Common myeloid progenitor, CD34-positive (primary cell): ENCODE results near the gene FAM193A.

Source experiments
- CTCF ChIA-PET: fragments of 350-600 bp; sonication (Branson Sonifier 250); formaldehyde crosslinking; loops from one replicate; lab custom pipeline; 2021; ENCODE audit warnings: antibody characterized with exemption; lab: Charles Lee
- POLR2A ChIA-PET: fragments of 350-600 bp; sonication (Branson Sonifier 250); formaldehyde crosslinking; loops from one replicate; lab custom pipeline; 2021; ENCODE audit warnings: antibody characterized with exemption; lab: Charles Lee
- DNase-seq, 3 donors: peaks; one replicate each; pipeline versions ENCODE4 v3.0.0 to v3.0.0-alpha.2; 2013
- H3K27ac ChIP-seq, 2 experiments: 1 replicate in 1 of 2; 2 replicates in 1 of 2; pipeline ENCODE4 v1.7.0; 2013; ENCODE audit warnings: inconsistent platforms in 2 of 2, low read length in 2 of 2, mild to moderate bottlenecking in 2 of 2, low read depth in 1 of 2, moderate library complexity in 1 of 2; ENCODE audit not compliant: severe bottlenecking in 2 of 2, insufficient read depth in 1 of 2, poor library complexity in 1 of 2
- H3K27me3 ChIP-seq, 5 experiments: replicated peaks in 2 of 5; 1 replicate in 3 of 5; 2 replicates in 2 of 5; pipeline versions ENCODE4 v1.6.1 to v1.7.0; 2013; ENCODE audit warnings: low read length in 4 of 5, mild to moderate bottlenecking in 2 of 5, moderate library complexity in 2 of 5, inconsistent platforms in 1 of 5; ENCODE audit not compliant: insufficient read depth in 5 of 5, control insufficient read depth in 4 of 5
- H3K36me3 ChIP-seq, 4 experiments: 1 replicate in 2 of 4; 2 replicates in 2 of 4; pipeline versions ENCODE4 v1.6.1 to v1.7.0; 2013; ENCODE audit warnings: low read length in 3 of 4, control low read depth in 1 of 4, mild to moderate bottlenecking in 1 of 4; ENCODE audit not compliant: control insufficient read depth in 4 of 4, insufficient read depth in 4 of 4
- H3K4me1 ChIP-seq, 4 experiments: 1 replicate in 3 of 4; 2 replicates in 1 of 4; pipeline versions ENCODE4 v1.6.1 to v1.7.1; 2013; ENCODE audit warnings: low read length in 3 of 4, mild to moderate bottlenecking in 3 of 4, control low read depth in 1 of 4, inconsistent platforms in 1 of 4, moderate library complexity in 1 of 4; ENCODE audit not compliant: control insufficient read depth in 4 of 4, insufficient read depth in 4 of 4; ENCODE audit errors: control extremely low read depth in 1 of 4
- H3K4me3 ChIP-seq, 7 experiments: 1 replicate in 4 of 7; 2 replicates in 3 of 7; pipeline versions ENCODE4 v1.5.1 to v1.7.0; 2013; ENCODE audit warnings: mild to moderate bottlenecking in 7 of 7, low read length in 6 of 7, moderate library complexity in 6 of 7, inconsistent platforms in 2 of 7, low read depth in 2 of 7, control low read depth in 1 of 7; ENCODE audit not compliant: insufficient read depth in 4 of 7, control insufficient read depth in 1 of 7; ENCODE audit errors: extremely low read depth in 1 of 7
- H3K9me3 ChIP-seq, 5 experiments: 1 replicate in 4 of 5; 2 replicates in 1 of 5; pipeline versions ENCODE4 v1.6.1 to v1.7.1; 2013; ENCODE audit warnings: low read length in 4 of 5, mild to moderate bottlenecking in 2 of 5, inconsistent platforms in 1 of 5, low read depth in 1 of 5, moderate library complexity in 1 of 5; ENCODE audit not compliant: control insufficient read depth in 4 of 5, insufficient read depth in 2 of 5; ENCODE audit errors: control extremely low read depth in 1 of 5
- WGBS: methylation state at CpG from one replicate; pipeline ENCODE4 v1.1.5; 2013; ENCODE audit not compliant: insufficient coverage; 5-methylcytosine and 5-hydroxymethylcytosine counted together

FAM193A gene

GRCh38 chr4:2696423-2696822, 160.0 kb downstream of the FAM193A start:
- no peak overlapping the region for H3K4me3 ChIP-seq
- no peaks in the 10 kb centered on the region for H3K9me3 ChIP-seq
- peak in 1 of 3 donors; percentile 20 for DNase-seq
- peaks cover 13 to 92% (median 72%) of the 10 kb centered on the region in 4 experiments for H3K36me3 ChIP-seq
- CTCF ChIA-PET, result no interaction called here
- POLR2A ChIA-PET, result no interaction called here
- H3K27ac ChIP-seq, result no peak overlapping the region
- WGBS, result 87% methylated on average over 14 of the region's 14 CpGs
- no peaks in the 10 kb centered on the region for H3K4me1 ChIP-seq
- no peaks in the 10 kb centered on the region for H3K27me3 ChIP-seq

- Histone ChIP-seq H3K9me3 (no peaks in the 10 kb centered on the region), H3K4me3 (no peak overlapping the region), H3K4me1 (no peaks in the 10 kb centered on the region), H3K36me3 (peaks cover 10 to 91% (median 76%) of the 10 kb centered on the region in 4 experiments), H3K27ac (no peak overlapping the region), H3K27me3 (no peaks in the 10 kb centered on the region)
- 100% methylated on average over 8 of the region's 8 CpGs for WGBS
- ChIA-PET CTCF (no interaction called here), POLR2A (no interaction called here)
- DNase-seq, result no peak
These were observed 161.6 kb downstream of the FAM193A start for GRCh38 chr4:2697995-2698414.

- WGBS, result 90% methylated on average over 1 of the region's 1 CpG
- CTCF ChIA-PET, result interaction anchor here (0.7 kb wide), 1 partner anchor 11 kb away, joined by 3 read pairs; no protein-coding TSS in a partner anchor
- POLR2A ChIA-PET, result no interaction called here
- H3K27ac ChIP-seq, result no peak overlapping the region
- no peak for DNase-seq
- no peaks in the 10 kb centered on the region for H3K27me3 ChIP-seq
- no peak overlapping the region for H3K4me3 ChIP-seq
- H3K4me1 ChIP-seq, result no peaks in the 10 kb centered on the region
- peaks cover 11 to 92% (median 77%) of the 10 kb centered on the region in 4 experiments for H3K36me3 ChIP-seq
- H3K9me3 ChIP-seq, result no peaks in the 10 kb centered on the region
These were observed 162.1 kb downstream of the FAM193A start for GRCh38 chr4:2698504-2698903.

- ChIA-PET POLR2A (no interaction called here), CTCF (interaction anchor here (0.7 to 0.9 kb wide), 2 partner anchors 8 to 10 kb away, joined by 3 read pairs; no protein-coding TSS in a partner anchor)
- H3K4me3 ChIP-seq, result no peak overlapping the region
- H3K27ac ChIP-seq, result no peak overlapping the region
- no peaks in the 10 kb centered on the region for H3K27me3 ChIP-seq
- no peak for DNase-seq
- H3K9me3 ChIP-seq, result no peaks in the 10 kb centered on the region
- WGBS, result 100% methylated on average over 8 of the region's 12 CpGs
- peaks cover 9 to 92% (median 72%) of the 10 kb centered on the region in 4 experiments for H3K36me3 ChIP-seq
- H3K4me1 ChIP-seq, result no peaks in the 10 kb centered on the region
These were observed 162.6 kb downstream of the FAM193A start for GRCh38 chr4:2698951-2699505.

- WGBS, result 100% methylated on average over 6 of the region's 7 CpGs
- ChIA-PET POLR2A (no interaction called here), CTCF (interaction anchor here (0.9 kb wide), 1 partner anchor 9 kb away, joined by 3 read pairs; no protein-coding TSS in a partner anchor)
- no peak overlapping the region for H3K4me3 ChIP-seq
- H3K9me3 ChIP-seq, result no peaks in the 10 kb centered on the region
- no peak overlapping the region for H3K27ac ChIP-seq
- H3K4me1 ChIP-seq, result no peaks in the 10 kb centered on the region
- H3K36me3 ChIP-seq, result peaks cover 9 to 93% (median 71%) of the 10 kb centered on the region in 4 experiments
- H3K27me3 ChIP-seq, result no peaks in the 10 kb centered on the region
- no peak for DNase-seq
These were observed 163.1 kb downstream of the FAM193A start for GRCh38 chr4:2699534-2699933.

- POLR2A ChIA-PET, result no interaction called here
- Histone ChIP-seq H3K27ac (no peak overlapping the region), H3K4me1 (no peaks in the 10 kb centered on the region), H3K4me3 (no peak overlapping the region), H3K9me3 (no peaks in the 10 kb centered on the region), H3K36me3 (peaks cover 9 to 90% (median 68%) of the 10 kb centered on the region in 4 experiments), H3K27me3 (no peaks in the 10 kb centered on the region)
- 100% methylated on average over 3 of the region's 8 CpGs for WGBS
- CTCF ChIA-PET, result no interaction called here
- DNase-seq, result no peak
These were observed 163.6 kb downstream of the FAM193A start for GRCh38 chr4:2700031-2700430.

GRCh38 chr4:2702361-2702760, 165.9 kb downstream of the FAM193A start:
- CTCF ChIA-PET, result no interaction called here

More at GRCh38 chr4:2702361-2702760, 165.9 kb downstream of the FAM193A start:
- no peaks in the 10 kb centered on the region for H3K27me3 ChIP-seq
- no peak for DNase-seq
- peaks cover 5 to 82% (median 49%) of the 10 kb centered on the region in 4 experiments for H3K36me3 ChIP-seq
- H3K4me1 ChIP-seq, result no peaks in the 10 kb centered on the region
- 100% methylated on average over 5 of the region's 8 CpGs for WGBS
- no peak overlapping the region for H3K27ac ChIP-seq
- no peak overlapping the region for H3K4me3 ChIP-seq
- no peaks in the 10 kb centered on the region for H3K9me3 ChIP-seq
- POLR2A ChIA-PET, result no interaction called here
